Measurements from ENCODE around the gene RELT. TPM values are rescaled to one million over a fixed set of nuclear protein-coding genes. Genes with fewer than 3 reads are reported as not detected.

RELT gene
- total RNA-seq, 1 experiment from 2014 or later, result 10.2 TPM

DNA sequence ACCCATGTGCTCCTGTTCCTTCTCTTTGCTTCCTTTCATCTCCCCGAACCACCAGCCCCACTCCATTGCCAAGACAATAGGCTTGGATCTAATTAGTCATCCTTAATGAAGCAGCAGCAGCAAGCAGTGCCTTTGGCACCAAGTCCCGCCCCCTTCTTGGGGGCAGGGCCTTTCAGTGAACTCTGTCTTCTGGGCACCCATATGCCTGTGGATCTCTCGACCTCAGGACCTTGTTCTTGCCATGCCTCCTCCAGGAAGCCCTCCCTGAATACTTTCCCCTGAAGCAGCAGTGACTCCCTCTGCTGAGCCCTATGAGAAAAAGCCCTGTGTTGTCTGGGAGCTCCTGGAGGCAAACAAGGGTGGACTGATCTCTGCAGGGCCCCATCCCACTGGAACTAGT lies 36.0 kb upstream of the RELT start:
- no peak overlapping the region for H4K8ac ChIP-seq (replicated peaks; ENCODE audit: insufficient read length, low read depth, low read length)

More for the DNA sequence above, 36.0 kb upstream of the RELT start:
- peaks cover 2% of the 10 kb centered on the region for H4K20me1 ChIP-seq (ENCODE audit: control insufficient read depth, insufficient read depth, insufficient read length)
- H3K27ac Mint-ChIP-seq, result no peak overlapping the region
- H3K4me2 ChIP-seq (ENCODE audit: insufficient read depth, insufficient read length, low read length), result no peak overlapping the region
- no peak overlapping the region for H3K4ac ChIP-seq (ENCODE audit: low read depth, low read length)
- no peaks in the 10 kb centered on the region for H3K4me1 ChIP-seq (ENCODE audit: insufficient read depth, low read length)
- H3K9me3 ChIP-seq (ENCODE audit: control insufficient read depth, low read depth, low read length), result no peaks in the 10 kb centered on the region
- no peaks in the 10 kb centered on the region for H3K79me2 ChIP-seq (ENCODE audit: insufficient read depth, low read length)
- no peak overlapping the region for H3T11ph ChIP-seq (ENCODE audit: low read length)
- no peak overlapping the region for H3K23ac ChIP-seq (ENCODE audit: insufficient read length, low read depth, low read length)
- H2BK15ac ChIP-seq (ENCODE audit: low read depth, low read length), result no peak overlapping the region
- no peak overlapping the region for H3K27ac ChIP-seq (ENCODE audit: insufficient read length, low read depth, low read length)
- H2AFZ ChIP-seq (ENCODE audit: low read length), result no peak overlapping the region
- H2BK12ac ChIP-seq (ENCODE audit: insufficient read length, low read depth, low read length), result no peak overlapping the region
- peaks cover 3% of the 10 kb centered on the region for H3K23me2 ChIP-seq (ENCODE audit: insufficient read length, low read depth, low read length, poor library complexity, severe bottlenecking)
- no peak for TF ChIP-seq CTCF (conservative IDR thresholded peaks at IDR 0.05)
- H3K14ac ChIP-seq (ENCODE audit: insufficient read depth, low read length), result no peak overlapping the region
- H3K27me3 Mint-ChIP-seq (ENCODE audit: low read depth), result peaks cover 73% of the 10 kb centered on the region
- peaks cover 9% of the 10 kb centered on the region; the same call in 1 of the 2 replicates for H3K27me3 ChIP-seq (ENCODE audit: insufficient read depth, low read length)
- H4K91ac ChIP-seq (ENCODE audit: insufficient read length, low read depth, low read length), result no peak overlapping the region
- H2AK5ac ChIP-seq (ENCODE audit: insufficient read length, low read length), result no peak overlapping the region
- no peak overlapping the region for H3K56ac ChIP-seq (ENCODE audit: insufficient read length, low read depth, low read length)
- no peak overlapping the region for H3K18ac ChIP-seq (ENCODE audit: insufficient read length, low read depth, low read length)
- no CpG with 5 or more reads among the region's 3 CpGs for WGBS (ENCODE audit: extremely low coverage, insufficient read length, low lambda C conversion rate)
- no peak overlapping the region for H2BK20ac ChIP-seq (ENCODE audit: low read depth, low read length, poor library complexity, severe bottlenecking)
- no peaks in the 10 kb centered on the region for H3K79me1 ChIP-seq (ENCODE audit: insufficient read depth, low read depth, low read length, poor library complexity, severe bottlenecking)
- H2BK5ac ChIP-seq (ENCODE audit: insufficient read length, low read length), result no peak overlapping the region
- no peak overlapping the region for H3K4me3 Mint-ChIP-seq
- H3K9ac ChIP-seq (ENCODE audit: extremely low read depth, insufficient read length, low read length), result no peak overlapping the region
- no peak for DNase-seq
- no peak overlapping the region for H4K5ac ChIP-seq (ENCODE audit: insufficient read length, low read depth, low read length)
- peaks cover 20 to 29% of the 10 kb centered on the region in 2 experiments for H3K4me1 Mint-ChIP-seq
- no peak overlapping the region for H2BK120ac ChIP-seq (ENCODE audit: low read depth, low read length, poor library complexity, severe bottlenecking)
- H3K36me3 Mint-ChIP-seq (ENCODE audit: insufficient read depth in 1 of 3, low read depth in 3 of 3), result no peaks in the 10 kb centered on the region; a peak in 1 of 7 replicates
- no peaks in the 10 kb centered on the region for H3K9me3 Mint-ChIP-seq

Measured in H9 (cell line).